HEK293 (cell line): Measurements from ENCODE around the gene RXFP1.

Source experiments
- INSM2 ChIP-seq: fragments of 450-650 bp; formaldehyde crosslinking; IDR thresholded peaks from 2 replicates; pipeline ENCODE4 v1.5.1; 2016; ENCODE audit warnings: missing biosample characterization, missing genetic modification characterization
- KLF16 ChIP-seq: fragments of 450-650 bp; formaldehyde crosslinking; IDR thresholded peaks from 2 replicates; pipeline ENCODE4 v1.5.1; 2017; ENCODE audit warnings: missing biosample characterization, missing genetic modification characterization
- KLF8 ChIP-seq: fragments of 450-650 bp; formaldehyde crosslinking; IDR thresholded peaks from 2 replicates; pipeline ENCODE4 v1.5.1; 2016; ENCODE audit warnings: missing biosample characterization, missing genetic modification characterization
- KLF9 ChIP-seq: fragments of 450-650 bp; formaldehyde crosslinking; IDR thresholded peaks from 2 replicates; pipeline ENCODE4 v1.5.1; 2016; ENCODE audit warnings: missing biosample characterization, missing genetic modification characterization, low read depth
- MZF1 ChIP-seq: fragments of 450-650 bp; formaldehyde crosslinking; IDR thresholded peaks from 2 replicates; pipeline ENCODE4 v1.5.1; 2017; ENCODE audit warnings: missing biosample characterization, missing genetic modification characterization, borderline replicate concordance
- PBX3 ChIP-seq: sonication (generic); formaldehyde crosslinking; IDR thresholded peaks from 2 replicates; pipeline ENCODE4 v1.8.1; 2022; ENCODE audit warnings: mild to moderate bottlenecking, moderate library complexity, missing genetic modification reagents
- SETDB1 ChIP-seq: IDR thresholded peaks from one replicate; pipeline ENCODE4 v1.6.1; 2017; ENCODE audit warnings: mild to moderate bottlenecking, low read length, moderate library complexity, mixed read lengths; ENCODE audit not compliant: insufficient read length
- SP3 ChIP-seq: fragments of 450-650 bp; formaldehyde crosslinking; IDR thresholded peaks from 2 replicates; pipeline ENCODE4 v1.5.1; 2016; ENCODE audit warnings: missing biosample characterization, missing genetic modification characterization
- ZBTB20 ChIP-seq: fragments of 450-650 bp; formaldehyde crosslinking; IDR thresholded peaks from 2 replicates; pipeline ENCODE4 v1.5.1; 2016; ENCODE audit warnings: missing biosample characterization, missing genetic modification characterization
- ZBTB7A ChIP-seq: fragments of 450-650 bp; formaldehyde crosslinking; IDR thresholded peaks from 2 replicates; pipeline ENCODE4 v1.5.1; 2016; ENCODE audit warnings: low read depth, missing biosample characterization, missing genetic modification characterization
- ZEB2 ChIP-seq: fragments of 450-650 bp; formaldehyde crosslinking; IDR thresholded peaks from 2 replicates; pipeline ENCODE4 v1.5.1; 2016; ENCODE audit warnings: missing biosample characterization, missing genetic modification characterization
- ZNF121 ChIP-seq: fragments of 450-650 bp; formaldehyde crosslinking; IDR thresholded peaks from 2 replicates; pipeline ENCODE4 v1.5.1; 2016; ENCODE audit warnings: missing biosample characterization, missing genetic modification characterization
- ZNF140 ChIP-seq: fragments of 450-650 bp; formaldehyde crosslinking; IDR thresholded peaks from 2 replicates; pipeline ENCODE4 v1.5.1; 2016; ENCODE audit warnings: missing biosample characterization, missing genetic modification characterization
- ZNF2 ChIP-seq: fragments of 450-650 bp; formaldehyde crosslinking; IDR thresholded peaks from 2 replicates; pipeline ENCODE4 v1.5.1; 2016; ENCODE audit warnings: missing biosample characterization, missing genetic modification characterization
- ZNF324 ChIP-seq: fragments of 450-650 bp; formaldehyde crosslinking; IDR thresholded peaks from 2 replicates; pipeline ENCODE4 v1.5.1; 2016; ENCODE audit warnings: missing biosample characterization, missing genetic modification characterization
- ZNF416 ChIP-seq: fragments of 450-650 bp; formaldehyde crosslinking; IDR thresholded peaks from 2 replicates; pipeline ENCODE4 v1.5.1; 2016; ENCODE audit warnings: missing biosample characterization, missing genetic modification characterization
- ZNF624 ChIP-seq: fragments of 450-650 bp; formaldehyde crosslinking; IDR thresholded peaks from 2 replicates; pipeline ENCODE4 v1.5.1; 2017; ENCODE audit warnings: missing biosample characterization, missing genetic modification characterization
- ZNF660 ChIP-seq: fragments of 450-650 bp; IDR thresholded peaks from 2 replicates; pipeline ENCODE4 v1.5.1; 2018; ENCODE audit warnings: missing biosample characterization, mild to moderate bottlenecking, missing genetic modification characterization
- ZNF785 ChIP-seq: fragments of 450-650 bp; formaldehyde crosslinking; IDR thresholded peaks from 2 replicates; pipeline ENCODE4 v1.5.1; 2016; ENCODE audit warnings: missing biosample characterization, missing genetic modification characterization
- ZXDB ChIP-seq: fragments of 450-650 bp; formaldehyde crosslinking; IDR thresholded peaks from 2 replicates; pipeline ENCODE4 v1.5.1; 2016; ENCODE audit warnings: missing biosample characterization, missing genetic modification characterization
- TF ChIP-seq, protein P1 (sequence below): fragments of 450-650 bp; formaldehyde crosslinking; IDR thresholded peaks from 2 replicates; pipeline ENCODE4 v1.5.1; 2017; ENCODE audit warnings: missing biosample characterization, missing genetic modification characterization
- TF ChIP-seq, protein P2 (sequence below): fragments of 450-650 bp; formaldehyde crosslinking; IDR thresholded peaks from 2 replicates; pipeline ENCODE4 v1.5.1; 2016; ENCODE audit warnings: missing biosample characterization, missing genetic modification characterization
- TF ChIP-seq, protein P3 (sequence below): fragments of 450-650 bp; formaldehyde crosslinking; IDR thresholded peaks from 2 replicates; pipeline ENCODE4 v1.5.1; 2016; ENCODE audit warnings: missing biosample characterization, missing genetic modification characterization
- TF ChIP-seq, protein P4 (sequence below): fragments of 450-650 bp; formaldehyde crosslinking; IDR thresholded peaks from 2 replicates; pipeline ENCODE4 v1.5.1; 2016; ENCODE audit warnings: missing biosample characterization, missing genetic modification characterization
- TF ChIP-seq, protein P5 (sequence below): fragments of 450-650 bp; formaldehyde crosslinking; IDR thresholded peaks from 2 replicates; pipeline ENCODE4 v1.5.1; 2017; ENCODE audit warnings: missing biosample characterization, mild to moderate bottlenecking, missing genetic modification characterization, moderate library complexity

RXFP1 gene

GRCh38 chr4:158671915-158672806 lies 150.5 kb downstream of the RXFP1 start, which contains the start of gene ETFDH (continued):
- TF ChIP-seq SETDB1 (peak; percentile 16), KLF8 (no peak; the same call in 1 of the 2 replicates), ZXDB (tag by site-specific recombination) (peak; percentile 80), INSM2 (tag by site-specific recombination) (no peak), ZNF121 (no peak), ZNF324 (peak; percentile 77), ZNF140 (tag by site-specific recombination) (no peak), PBX3 (CRISPR knock-in tag) (no peak), ZNF2 (tag by site-specific recombination) (peak; percentile 85), ZBTB20 (peak; percentile 66; the same call in 1 of the 2 replicates), ZEB2 (tag by site-specific recombination) (peak; percentile 29; the same call in 1 of the 2 replicates), KLF16 (tag by site-specific recombination) (peak; percentile 78), ZNF416 (tag by site-specific recombination) (no peak), MZF1 (peak; percentile 60; the same call in 1 of the 2 replicates), ZBTB7A (tag by site-specific recombination) (0 out of 2 replicates have a peak, but pooled peaks have one; percentile 16), ZNF624 (tag by site-specific recombination) (no peak), KLF9 (tag by site-specific recombination) (peak; percentile 9; the same call in 1 of the 2 replicates), ZNF660 (tag by site-specific recombination) (peak; percentile 55; the same call in 1 of the 2 replicates), ZNF785 (tag by site-specific recombination) (no peak), SP3 (tag by site-specific recombination) (peak; percentile 95)
- TF ChIP-seq, protein P1, sequence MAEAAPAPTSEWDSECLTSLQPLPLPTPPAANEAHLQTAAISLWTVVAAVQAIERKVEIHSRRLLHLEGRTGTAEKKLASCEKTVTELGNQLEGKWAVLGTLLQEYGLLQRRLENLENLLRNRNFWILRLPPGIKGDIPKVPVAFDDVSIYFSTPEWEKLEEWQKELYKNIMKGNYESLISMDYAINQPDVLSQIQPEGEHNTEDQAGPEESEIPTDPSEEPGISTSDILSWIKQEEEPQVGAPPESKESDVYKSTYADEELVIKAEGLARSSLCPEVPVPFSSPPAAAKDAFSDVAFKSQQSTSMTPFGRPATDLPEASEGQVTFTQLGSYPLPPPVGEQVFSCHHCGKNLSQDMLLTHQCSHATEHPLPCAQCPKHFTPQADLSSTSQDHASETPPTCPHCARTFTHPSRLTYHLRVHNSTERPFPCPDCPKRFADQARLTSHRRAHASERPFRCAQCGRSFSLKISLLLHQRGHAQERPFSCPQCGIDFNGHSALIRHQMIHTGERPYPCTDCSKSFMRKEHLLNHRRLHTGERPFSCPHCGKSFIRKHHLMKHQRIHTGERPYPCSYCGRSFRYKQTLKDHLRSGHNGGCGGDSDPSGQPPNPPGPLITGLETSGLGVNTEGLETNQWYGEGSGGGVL (tag by site-specific recombination): no peak
- TF ChIP-seq, protein P2, sequence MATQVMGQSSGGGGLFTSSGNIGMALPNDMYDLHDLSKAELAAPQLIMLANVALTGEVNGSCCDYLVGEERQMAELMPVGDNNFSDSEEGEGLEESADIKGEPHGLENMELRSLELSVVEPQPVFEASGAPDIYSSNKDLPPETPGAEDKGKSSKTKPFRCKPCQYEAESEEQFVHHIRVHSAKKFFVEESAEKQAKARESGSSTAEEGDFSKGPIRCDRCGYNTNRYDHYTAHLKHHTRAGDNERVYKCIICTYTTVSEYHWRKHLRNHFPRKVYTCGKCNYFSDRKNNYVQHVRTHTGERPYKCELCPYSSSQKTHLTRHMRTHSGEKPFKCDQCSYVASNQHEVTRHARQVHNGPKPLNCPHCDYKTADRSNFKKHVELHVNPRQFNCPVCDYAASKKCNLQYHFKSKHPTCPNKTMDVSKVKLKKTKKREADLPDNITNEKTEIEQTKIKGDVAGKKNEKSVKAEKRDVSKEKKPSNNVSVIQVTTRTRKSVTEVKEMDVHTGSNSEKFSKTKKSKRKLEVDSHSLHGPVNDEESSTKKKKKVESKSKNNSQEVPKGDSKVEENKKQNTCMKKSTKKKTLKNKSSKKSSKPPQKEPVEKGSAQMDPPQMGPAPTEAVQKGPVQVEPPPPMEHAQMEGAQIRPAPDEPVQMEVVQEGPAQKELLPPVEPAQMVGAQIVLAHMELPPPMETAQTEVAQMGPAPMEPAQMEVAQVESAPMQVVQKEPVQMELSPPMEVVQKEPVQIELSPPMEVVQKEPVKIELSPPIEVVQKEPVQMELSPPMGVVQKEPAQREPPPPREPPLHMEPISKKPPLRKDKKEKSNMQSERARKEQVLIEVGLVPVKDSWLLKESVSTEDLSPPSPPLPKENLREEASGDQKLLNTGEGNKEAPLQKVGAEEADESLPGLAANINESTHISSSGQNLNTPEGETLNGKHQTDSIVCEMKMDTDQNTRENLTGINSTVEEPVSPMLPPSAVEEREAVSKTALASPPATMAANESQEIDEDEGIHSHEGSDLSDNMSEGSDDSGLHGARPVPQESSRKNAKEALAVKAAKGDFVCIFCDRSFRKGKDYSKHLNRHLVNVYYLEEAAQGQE (tag by site-specific recombination): peak; percentile 71
- TF ChIP-seq, protein P3, sequence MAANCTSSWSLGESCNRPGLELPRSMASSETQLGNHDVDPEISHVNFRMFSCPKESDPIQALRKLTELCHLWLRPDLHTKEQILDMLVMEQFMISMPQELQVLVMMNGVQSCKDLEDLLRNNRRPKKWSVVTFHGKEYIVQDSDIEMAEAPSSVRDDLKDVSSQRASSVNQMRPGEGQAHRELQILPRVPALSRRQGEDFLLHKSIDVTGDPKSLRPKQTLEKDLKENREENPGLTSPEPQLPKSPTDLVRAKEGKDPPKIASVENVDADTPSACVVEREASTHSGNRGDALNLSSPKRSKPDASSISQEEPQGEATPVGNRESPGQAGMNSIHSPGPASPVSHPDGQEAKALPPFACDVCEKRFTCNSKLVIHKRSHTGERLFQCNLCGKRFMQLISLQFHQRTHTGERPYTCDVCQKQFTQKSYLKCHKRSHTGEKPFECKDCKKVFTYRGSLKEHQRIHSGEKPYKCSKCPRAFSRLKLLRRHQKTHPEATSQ (tag by site-specific recombination): 0 out of 2 replicates have a peak, but pooled peaks have one; percentile 73
- TF ChIP-seq, protein P4, sequence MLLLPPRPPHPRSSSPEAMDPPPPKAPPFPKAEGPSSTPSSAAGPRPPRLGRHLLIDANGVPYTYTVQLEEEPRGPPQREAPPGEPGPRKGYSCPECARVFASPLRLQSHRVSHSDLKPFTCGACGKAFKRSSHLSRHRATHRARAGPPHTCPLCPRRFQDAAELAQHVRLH: peak; percentile 66; the same call in 1 of the 2 replicates
- TF ChIP-seq, protein P5, sequence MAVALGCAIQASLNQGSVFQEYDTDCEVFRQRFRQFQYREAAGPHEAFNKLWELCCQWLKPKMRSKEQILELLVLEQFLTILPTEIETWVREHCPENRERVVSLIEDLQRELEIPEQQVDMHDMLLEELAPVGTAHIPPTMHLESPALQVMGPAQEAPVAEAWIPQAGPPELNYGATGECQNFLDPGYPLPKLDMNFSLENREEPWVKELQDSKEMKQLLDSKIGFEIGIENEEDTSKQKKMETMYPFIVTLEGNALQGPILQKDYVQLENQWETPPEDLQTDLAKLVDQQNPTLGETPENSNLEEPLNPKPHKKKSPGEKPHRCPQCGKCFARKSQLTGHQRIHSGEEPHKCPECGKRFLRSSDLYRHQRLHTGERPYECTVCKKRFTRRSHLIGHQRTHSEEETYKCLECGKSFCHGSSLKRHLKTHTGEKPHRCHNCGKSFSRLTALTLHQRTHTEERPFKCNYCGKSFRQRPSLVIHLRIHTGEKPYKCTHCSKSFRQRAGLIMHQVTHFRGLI: no peak
